NCI-H510A (cell line): ENCODE data around the gene CMTM8.
A peak's percentile ranks its signal among the peaks of the same experiment; 100 is the strongest.

ENCODE experiments used
- DNase-seq: peaks from one replicate; lab custom pipeline; 2025; lab: John Stamatoyannopoulos, UW

CMTM8 gene

GRCh38 chr3:32229565-32229964, 8.9 kb upstream of the CMTM8 start:
- DNase-seq: no peak

GRCh38 chr3:32236377-32236776, 2.1 kb upstream of the CMTM8 start:
- no peak for DNase-seq

GRCh38 chr3:32237670-32238452, 619 bp upstream of the CMTM8 start:
- no peak for DNase-seq

GRCh38 chr3:32239307-32240158, 1.1 kb downstream of the CMTM8 start:
- peak; percentile 18 for DNase-seq

GRCh38 chr3:32240159-32240545, 1.7 kb downstream of the CMTM8 start:
- peak; percentile 2 for DNase-seq

GRCh38 chr3:32241100-32241499, 2.6 kb downstream of the CMTM8 start:
- DNase-seq: no peak

- no peak for DNase-seq
These were observed 5.0 kb downstream of the CMTM8 start for GRCh38 chr3:32243519-32243918.

GRCh38 chr3:32245200-32245599, 6.7 kb downstream of the CMTM8 start:
- DNase-seq: no peak

GRCh38 chr3:32246079-32246675, 7.7 kb downstream of the CMTM8 start:
- DNase-seq: no peak

GRCh38 chr3:32249184-32249782, 10.8 kb downstream of the CMTM8 start:
- DNase-seq: no peak

- no peak for DNase-seq
These were observed 15.8 kb downstream of the CMTM8 start for GRCh38 chr3:32254268-32254667.

GRCh38 chr3:32255345-32255744, 16.9 kb downstream of the CMTM8 start:
- no peak for DNase-seq

- no peak for DNase-seq
These were observed 17.7 kb downstream of the CMTM8 start for GRCh38 chr3:32256206-32256605.

- DNase-seq: no peak
These were observed 18.6 kb downstream of the CMTM8 start for GRCh38 chr3:32257042-32257441.

- DNase-seq: peak; percentile 16
These were observed 19.4 kb downstream of the CMTM8 start for GRCh38 chr3:32257641-32258438.

GRCh38 chr3:32258869-32259268, 20.4 kb downstream of the CMTM8 start:
- DNase-seq: no peak

GRCh38 chr3:32261545-32261944, 23.1 kb downstream of the CMTM8 start:
- no peak for DNase-seq

GRCh38 chr3:32262201-32262600, 23.7 kb downstream of the CMTM8 start:
- DNase-seq: no peak

- DNase-seq: no peak
These were observed 35.8 kb downstream of the CMTM8 start for GRCh38 chr3:32274306-32274705.

GRCh38 chr3:32275506-32275905, 37.0 kb downstream of the CMTM8 start:
- DNase-seq: no peak

- peak; percentile 26 for DNase-seq
These were observed 37.9 kb downstream of the CMTM8 start for GRCh38 chr3:32276279-32276841.
